GM23338 (cell line): ENCODE measurements around the gene H19. TPM values are rescaled to one million over a fixed set of nuclear protein-coding genes. Genes with fewer than 3 reads are reported as not detected.

Experiments used
- ATAC-seq: fragments of 200-7000 bp; cut with Tn5 transposase; 3 replicates; pipeline ENCODE4 v1.9.1; 2020
- DNase-seq: peaks from one replicate; pipeline ENCODE4 v3.0.0-alpha.2; 2015; ENCODE audit warnings: low spot score
- H2AFZ ChIP-seq: fragments of 200-600 bp; sonication (generic); 2 replicates; pipeline ENCODE4 v1.8.0; 2016; ENCODE audit warnings: antibody characterized with exemption, mild to moderate bottlenecking, moderate library complexity
- H3F3A ChIP-seq: fragments of 200-600 bp; sonication (generic); replicated peaks from 2 replicates; pipeline ENCODE4 v1.8.0; 2017; ENCODE audit warnings: antibody characterized with exemption, mixed run types, low read depth
- H3K27ac ChIP-seq: fragments of 200-600 bp; sonication (generic); 2 replicates; pipeline ENCODE4 v1.6.1; 2016; ENCODE audit warnings: low read depth
- H3K27me3 ChIP-seq: fragments of 200-600 bp; sonication (generic); 2 replicates; pipeline ENCODE4 v1.8.0; 2016; ENCODE audit warnings: mild to moderate bottlenecking, mixed run types, moderate library complexity; ENCODE audit not compliant: insufficient read depth
- H3K36me3 ChIP-seq: fragments of 200-600 bp; sonication (generic); 2 replicates; pipeline ENCODE4 v1.8.0; 2016; ENCODE audit warnings: mild to moderate bottlenecking; ENCODE audit not compliant: insufficient read depth
- H3K4me1 ChIP-seq: fragments of 200-600 bp; sonication (generic); 2 replicates; pipeline ENCODE4 v1.8.0; 2016; ENCODE audit warnings: mild to moderate bottlenecking, moderate library complexity; ENCODE audit not compliant: insufficient read depth
- H3K4me2 ChIP-seq: fragments of 200-600 bp; sonication (generic); 2 replicates; pipeline ENCODE4 v1.7.1; 2017; ENCODE audit warnings: mixed run types
- H3K4me3 ChIP-seq: fragments of 200-600 bp; sonication (generic); 2 replicates; pipeline ENCODE4 v1.6.1; 2016; ENCODE audit warnings: mixed run types
- H3K79me2 ChIP-seq: fragments of 200-600 bp; sonication (generic); replicated peaks from 2 replicates; pipeline ENCODE4 v1.8.0; 2017; ENCODE audit warnings: mild to moderate bottlenecking; ENCODE audit not compliant: insufficient read depth
- H3K9me2 ChIP-seq: fragments of 200-600 bp; sonication (generic); 2 replicates; pipeline ENCODE4 v1.8.0; 2017; ENCODE audit not compliant: insufficient read depth
- H4K20me1 ChIP-seq: fragments of 200-600 bp; sonication (generic); replicated peaks from 2 replicates; pipeline ENCODE4 v1.8.0; 2017; ENCODE audit warnings: mild to moderate bottlenecking; ENCODE audit not compliant: insufficient read depth
- H3K27ac Mint-ChIP-seq: 2 replicates; pipeline ENCODE4 v1.8.0; 2020; ENCODE audit warnings: inconsistent platforms, mild to moderate bottlenecking, moderate library complexity, mixed read lengths
- H3K27me3 Mint-ChIP-seq: 3 replicates; pipeline ENCODE4 v1.8.0; 2022; ENCODE audit warnings: low read depth, mild to moderate bottlenecking, moderate library complexity, mixed read lengths, inconsistent platforms; ENCODE audit not compliant: insufficient read depth, poor library complexity
- H3K36me3 Mint-ChIP-seq: 3 replicates; pipeline ENCODE4 v1.8.0; 2021; ENCODE audit warnings: low read depth, mild to moderate bottlenecking, inconsistent platforms, moderate library complexity, mixed read lengths
- H3K4me1 Mint-ChIP-seq: 3 replicates; pipeline ENCODE4 v1.8.0; 2020; ENCODE audit warnings: mild to moderate bottlenecking, inconsistent platforms, mixed read lengths
- H3K4me3 Mint-ChIP-seq: 3 replicates; pipeline ENCODE4 v1.8.0; 2021; ENCODE audit warnings: moderate library complexity, mild to moderate bottlenecking, inconsistent platforms, mixed read lengths
- H3K9me3 Mint-ChIP-seq: 3 replicates; pipeline ENCODE4 v1.8.0; 2020; ENCODE audit warnings: moderate library complexity, mild to moderate bottlenecking, inconsistent platforms, mixed read lengths
- CREB1 ChIP-seq: fragments of 250-450 bp; sonication (Bioruptor Pico); IDR thresholded peaks from 2 replicates; pipeline ENCODE4 v1.5.0; 2020; ENCODE audit warnings: low read depth, mild to moderate bottlenecking, moderate library complexity
- CTCF ChIP-seq, 2 experiments: fragments of 200-600 bp in 1 of 2; sonication (generic) in 1 of 2; conservative IDR thresholded peaks; 2 replicates each; pipeline versions ENCODE4 v1.5.1 to v1.6.1; 2016 to 2017; ENCODE audit warnings: antibody characterized with exemption in 2 of 2, low read depth in 2 of 2, mild to moderate bottlenecking in 2 of 2, moderate library complexity in 1 of 2
- ETS1 ChIP-seq: IDR thresholded peaks from 2 replicates; pipeline ENCODE4 v1.6.1; 2016; ENCODE audit warnings: antibody characterized with exemption
- EZH2 ChIP-seq: fragments of 200-600 bp; sonication (generic); IDR thresholded peaks from one replicate; pipeline ENCODE4 v1.8.0; 2017; ENCODE audit warnings: antibody characterized with exemption, mild to moderate bottlenecking, low read depth; ENCODE audit not compliant: unreplicated experiment
- EZH2phosphoT487 ChIP-seq: fragments of 200-600 bp; sonication (generic); IDR thresholded peaks from one replicate; pipeline ENCODE4 v1.8.1; 2018; ENCODE audit warnings: antibody characterized with exemption; ENCODE audit not compliant: unreplicated experiment
- JUNB ChIP-seq: IDR thresholded peaks from one replicate; pipeline ENCODE4 v1.6.1; 2016; ENCODE audit warnings: antibody characterized with exemption; ENCODE audit not compliant: unreplicated experiment
- NANOG ChIP-seq: IDR thresholded peaks from 2 replicates; pipeline ENCODE4 v1.6.1; 2016; ENCODE audit warnings: antibody characterized with exemption, borderline replicate concordance
- POLR2AphosphoS5 ChIP-seq: IDR thresholded peaks from 2 replicates; pipeline ENCODE4 v1.6.1; 2016; ENCODE audit warnings: antibody characterized with exemption, low read depth
- REST ChIP-seq: IDR thresholded peaks from one replicate; pipeline ENCODE4 v1.6.1; 2018; ENCODE audit warnings: antibody characterized with exemption; ENCODE audit not compliant: unreplicated experiment
- STAT1 ChIP-seq: IDR thresholded peaks from one replicate; pipeline ENCODE4 v1.6.1; 2016; ENCODE audit warnings: antibody characterized with exemption; ENCODE audit not compliant: unreplicated experiment
- ZNF114 ChIP-seq: fragments of 250-450 bp; sonication (Bioruptor Pico); IDR thresholded peaks from 2 replicates; pipeline ENCODE4 v1.5.0; 2020; ENCODE audit warnings: mild to moderate bottlenecking, moderate library complexity
- ZNF331 ChIP-seq: fragments of 250-450 bp; sonication (Bioruptor Pico); IDR thresholded peaks from 2 replicates; pipeline ENCODE4 v1.5.0; 2020; ENCODE audit warnings: low read depth, mild to moderate bottlenecking, moderate library complexity
- ZNF462 ChIP-seq: fragments of 250-450 bp; sonication (Bioruptor Pico); IDR thresholded peaks from 2 replicates; pipeline ENCODE4 v1.5.0; 2020; ENCODE audit warnings: mild to moderate bottlenecking, moderate library complexity
- polyA plus RNA-seq: library from polyadenylated mRNA; unstranded; fragments of >200 nt; fragmentation: Nextera tagmentation; extraction: Ambion mirVana; gene quantifications from 2 replicates; pipeline ENCODE4 v1.2.1, GENCODE V29; 2016
- total RNA-seq: library from RNA; depleted of rRNA; stranded (reverse); fragments of >200 nt; shearing (Covaris generic); gene quantifications from 2 replicates; pipeline ENCODE4 v1.2.3, GENCODE V29; 2014

The H19 gene
- total and polyA plus RNA-seq, 2 experiments from 2014 or later = 0.76 to 0.86 TPM

- Mint-ChIP-seq H3K4me1 (no peaks in the 10 kb centered on the region), H3K27ac (no peak overlapping the region), H3K4me3 (no peak overlapping the region), H3K27me3 (no peaks in the 10 kb centered on the region), H3K9me3 (no peaks in the 10 kb centered on the region), H3K36me3 (no peaks in the 10 kb centered on the region)
- no peak overlapping the region for H2AFZ ChIP-seq
- no peak for TF ChIP-seq JUNB
- TF ChIP-seq EZH2 = no peak
- no peak for TF ChIP-seq STAT1
- no peak for TF ChIP-seq ZNF331
- TF ChIP-seq POLR2AphosphoS5 = no peak
- no peak for TF ChIP-seq CTCF (conservative IDR thresholded peaks at IDR 0.05; ENCODE audit: low read depth in 2 of 2)
- TF ChIP-seq NANOG = no peak
- no peak for TF ChIP-seq EZH2phosphoT487
- no peak for TF ChIP-seq ZNF462 (CRISPR knock-in tag)
- TF ChIP-seq CREB1 (CRISPR knock-in tag) = no peak
- no peak for TF ChIP-seq ETS1
- no peak for TF ChIP-seq REST
- TF ChIP-seq ZNF114 = no peak
- no peak overlapping the region for H3K4me3 ChIP-seq
- H3K27ac ChIP-seq = no peak overlapping the region
- DNase-seq = no peak
- no peaks in the 10 kb centered on the region for H3K4me1 ChIP-seq
- H3F3A ChIP-seq = no peaks in the 10 kb centered on the region
- H3K9me2 ChIP-seq = 0 out of 2 replicates have a peak, but pooled peaks cover 8% of the 10 kb centered on the region
- H3K4me2 ChIP-seq = no peak overlapping the region
- no peaks in the 10 kb centered on the region for H3K79me2 ChIP-seq
- no peaks in the 10 kb centered on the region for H3K27me3 ChIP-seq
- no peaks in the 10 kb centered on the region for H3K36me3 ChIP-seq
- no peak for ATAC-seq
- no peaks in the 10 kb centered on the region for H4K20me1 ChIP-seq
These were observed 44.3 kb upstream of the H19 start for GRCh38 chr11:2041963-2042362.
